HG02759 (cell line): ENCODE measurements around the gene HSD11B1L.
"Not testable (repeated sequence)": the region's sequence is repeated elsewhere in the genome, so short reads cannot be mapped to it uniquely, and the experiment has no call there.

ENCODE experiments used
- ATAC-seq: cut with Tn5 transposase; IDR thresholded peaks from one replicate; pipeline ENCODE4 v1.9.1; 2021; ENCODE audit warnings: mild to moderate bottlenecking, moderate library complexity; ENCODE audit not compliant: unreplicated experiment

The HSD11B1L gene

DNA sequence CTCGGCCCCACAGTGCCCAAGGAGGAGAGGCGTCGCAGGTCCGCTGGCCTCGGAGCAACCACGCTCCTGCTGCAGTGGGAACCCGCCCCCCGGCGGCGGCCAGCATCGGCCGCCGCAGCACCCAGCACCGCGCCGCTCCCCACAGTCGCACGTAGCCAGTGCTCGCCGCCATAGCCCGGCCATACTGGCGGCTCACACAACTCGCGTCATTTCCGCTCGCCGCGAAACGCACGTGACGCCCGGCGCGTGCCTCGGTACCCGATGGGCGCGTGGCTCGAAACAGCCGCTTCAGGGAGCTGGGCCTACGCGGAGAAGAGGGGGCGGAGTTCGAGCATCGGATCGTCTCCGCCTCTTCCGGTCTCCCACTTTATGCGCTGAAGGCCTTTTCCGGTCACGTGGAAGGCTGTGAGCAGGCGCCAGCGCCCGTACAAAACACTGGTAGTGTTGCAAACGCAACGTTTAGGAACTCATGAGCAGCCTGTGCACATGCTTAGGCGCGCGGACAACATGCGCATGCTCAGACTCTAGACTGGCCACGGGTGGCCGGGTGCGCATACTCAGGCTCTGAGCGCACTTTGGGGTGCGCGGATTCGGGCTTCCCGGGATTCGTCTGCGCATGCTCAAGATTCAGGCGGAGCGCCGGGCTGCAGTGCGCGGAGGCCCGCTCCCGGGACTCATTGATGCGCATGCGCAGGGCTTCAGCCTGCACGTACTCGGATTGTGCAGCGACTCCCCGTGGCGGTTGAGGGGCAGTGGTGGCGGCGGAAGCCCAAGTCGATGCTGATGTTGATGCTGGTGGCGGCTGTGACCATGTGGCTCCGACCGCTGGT is 39.3 kb downstream of the HSD11B1L start, which contains the start of the genes CATSPERD and LONP1:
CATSPERD (plus strand) TSS at position 677 of the 830 bp plus-strand sequence; CDS start at position 778, 101 bp downstream.
LONP1 (minus strand) TSS at position 186 of the 830 bp plus-strand sequence; CDS start at position 172, 14 bp downstream.
- ATAC-seq = peak; percentile 90

DNA sequence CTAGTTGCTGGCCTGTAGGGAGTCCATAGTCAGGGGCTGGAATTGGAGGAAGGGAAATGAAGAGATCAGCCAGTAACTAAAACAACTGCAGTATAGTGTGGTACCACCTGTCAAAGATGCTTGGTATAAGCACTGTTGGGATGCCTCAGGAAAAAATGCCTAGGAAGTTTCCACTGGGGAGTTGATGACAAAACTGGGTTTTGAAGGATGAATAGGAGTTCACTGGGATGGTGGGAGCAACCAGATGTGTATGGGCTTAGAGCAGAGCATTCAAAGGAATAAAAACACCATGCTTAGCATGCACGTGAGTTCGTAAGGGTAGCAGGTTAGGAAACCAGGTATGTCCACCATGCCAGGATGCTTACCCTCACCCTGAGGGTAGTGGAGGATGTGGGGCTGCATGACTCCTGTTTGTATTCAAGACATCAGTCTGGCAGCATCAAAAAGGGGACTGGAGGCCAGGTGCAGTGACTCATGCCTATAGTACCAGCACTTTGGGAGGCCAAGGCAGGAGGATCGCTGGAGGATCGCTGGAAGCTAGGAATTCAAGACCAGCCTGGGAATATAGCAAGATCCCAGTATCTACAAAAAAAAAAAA is 46.7 kb downstream of the HSD11B1L start:
- no peak for ATAC-seq

DNA sequence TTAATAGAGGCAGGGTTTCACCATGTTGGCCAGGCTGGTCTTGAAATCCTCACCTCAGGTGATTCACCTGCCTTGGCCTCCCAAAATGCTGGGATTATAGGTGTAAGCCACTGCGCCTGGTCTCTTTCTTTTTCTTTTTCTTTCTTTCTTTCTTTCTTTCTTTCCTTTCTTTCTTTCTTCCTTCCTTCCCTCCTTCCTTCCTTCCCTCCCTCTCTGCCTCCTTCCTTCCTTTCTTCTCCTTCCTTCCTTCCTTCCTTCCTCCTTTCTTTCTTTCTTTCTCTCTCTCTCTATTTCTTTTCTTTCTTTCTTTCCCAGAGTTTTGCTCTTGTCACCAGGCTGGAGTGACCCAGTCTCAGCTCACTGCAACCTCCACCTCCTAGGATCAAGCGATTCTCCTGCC is 52.3 kb downstream of the HSD11B1L start:
- ATAC-seq = not testable (repeated sequence)
